Measurements from ENCODE around the gene SPTBN4.

GRCh38 chr19:40585241-40585981, 118.6 kb downstream of the SPTBN4 start:
- TF ChIP-seq CTCF (IDR thresholded peaks at IDR 0.05; ENCODE audit: low read length): no peak
- TF ChIP-seq EZH2 (optimal IDR thresholded peaks at IDR 0.05; ENCODE audit: low read depth, low read length): no peak

Measured in MM.1S (cell line).